Neural progenitor cell (in vitro differentiated cells): ENCODE results near the gene COL23A1.

Source experiments
- CTCF ChIP-seq: fragments of 200-600 bp; sonication (generic); IDR thresholded peaks from 2 replicates; pipeline ENCODE4 v1.5.1; 2017; ENCODE audit warnings: antibody characterized with exemption, mild to moderate bottlenecking
- EZH2phosphoT487 ChIP-seq: fragments of 200-600 bp; sonication (generic); IDR thresholded peaks from 2 replicates; pipeline ENCODE4 v1.6.1; 2017; ENCODE audit warnings: antibody characterized with exemption

DNA sequence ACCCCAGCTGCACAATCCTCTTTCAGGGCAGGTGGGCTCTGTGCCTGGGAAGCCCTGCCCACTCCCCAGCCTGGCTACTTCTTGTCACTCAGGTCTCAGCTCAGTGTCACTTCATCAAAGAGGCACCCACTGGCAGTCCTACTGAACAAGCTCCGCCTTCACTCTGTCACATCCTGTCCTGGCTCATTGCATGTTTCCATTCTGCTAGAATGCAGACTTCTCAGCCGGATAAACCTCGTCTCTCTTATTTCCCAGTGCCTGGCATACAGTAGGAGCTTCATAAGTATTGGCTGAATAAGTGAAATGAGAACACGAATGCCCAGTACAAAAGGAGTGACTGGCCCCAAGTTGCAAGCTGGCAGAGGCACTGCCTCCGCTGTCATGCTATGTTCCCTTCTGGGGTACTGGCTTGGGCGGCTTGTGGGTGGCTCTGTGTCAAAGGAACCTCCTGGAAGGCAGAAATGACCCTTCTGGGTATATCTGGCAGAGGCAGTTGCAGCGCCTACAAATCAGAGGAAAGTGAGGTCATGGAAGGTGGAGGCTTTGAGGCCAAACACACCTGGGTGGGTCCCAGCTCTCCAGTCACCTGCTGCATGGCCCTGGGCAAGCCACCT is 259.3 kb downstream of the COL23A1 start:
- no peak for TF ChIP-seq CTCF
- no peak for TF ChIP-seq EZH2phosphoT487
